ENCODE data around the gene KIF19. TPM values are rescaled to one million over a fixed set of nuclear protein-coding genes. Genes with fewer than 3 reads are reported as not detected.

KIF19 gene
- polyA plus RNA-seq, 3 donors = not detected

GRCh38 chr17:74298778-74299177 lies 27.2 kb upstream of the KIF19 start:
- 97% methylated on average over 5 of the region's 7 CpGs for WGBS (ENCODE audit: insufficient coverage)
- H3K36me3 Mint-ChIP-seq = no peaks in the 10 kb centered on the region
- intact Hi-C loops (cut with micrococcal nuclease) = loop anchor here (5.0 kb wide), 1 partner anchor 86 kb away; the partner anchor contains the start of gene TTYH2 (in 2 of the 2)

DNA sequence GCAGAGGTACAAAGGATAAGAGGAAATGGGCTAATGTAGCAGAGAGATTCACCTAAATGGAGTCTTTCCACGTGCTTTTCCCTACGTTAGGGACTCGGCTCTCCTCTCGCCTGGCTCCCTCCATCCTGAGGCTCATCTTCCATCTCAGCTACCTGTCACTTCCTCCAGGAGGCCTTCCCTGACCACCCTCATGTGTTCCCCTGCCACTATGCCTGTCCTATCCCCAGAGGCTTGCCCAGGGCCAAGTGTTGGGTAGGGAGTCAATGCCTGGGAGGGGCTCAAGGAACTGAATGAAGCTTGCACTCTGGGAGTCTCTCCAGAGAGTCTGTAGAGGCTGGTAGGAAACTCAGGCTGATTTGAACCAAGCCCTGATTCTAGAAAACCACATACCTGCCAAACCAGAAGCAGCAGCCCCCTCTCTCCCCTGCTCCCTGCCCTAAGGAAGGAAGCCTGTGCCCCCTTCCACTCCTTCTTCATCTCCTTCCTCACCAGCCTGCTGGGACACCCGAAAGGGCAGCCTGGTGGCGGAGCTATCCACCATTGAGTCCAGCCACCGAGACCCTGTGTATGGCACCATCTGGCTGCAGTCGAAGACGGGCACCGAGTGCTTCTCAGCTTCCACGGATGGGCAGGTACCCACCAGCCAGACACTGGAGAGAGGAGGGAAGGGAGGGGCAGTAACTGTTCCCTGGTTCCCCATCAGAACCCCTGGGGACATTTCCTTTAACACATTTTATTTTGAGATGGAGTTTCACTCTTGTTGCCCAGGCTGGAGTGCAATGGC lies 26.6 kb upstream of the KIF19 start:
- no peaks in the 10 kb centered on the region for H3K27me3 ChIP-seq (ENCODE audit: control insufficient read depth in 2 of 2, insufficient read depth in 2 of 2, low read length in 2 of 2)
- Mint-ChIP-seq H3K4me3 (no peak overlapping the region), H3K9me3 (peaks cover 0 to 5% (median 2%) of the 10 kb centered on the region in 7 donors), H3K4me1 (peaks cover 4% of the 10 kb centered on the region), H3K36me3 (no peaks in the 10 kb centered on the region), H3K27ac (no peak overlapping the region), H3K27me3 (ENCODE audit: low read depth in 3 of 3) (peaks cover 1 to 19% (median 8%) of the 10 kb centered on the region in 3 donors)
- H3K4me2 ChIP-seq (replicated peaks; ENCODE audit: extremely low read depth, low read length, poor library complexity, severe bottlenecking) = no peak overlapping the region
- H3K9me3 ChIP-seq (replicated peaks in 1 of 2; ENCODE audit: control insufficient read depth in 1 of 2, insufficient read depth in 1 of 2, low read length in 2 of 2) = peaks cover 0 to under 1% of the 10 kb centered on the region in 2 donors
- H3K36me3 ChIP-seq (replicated peaks in 1 of 2; ENCODE audit: control insufficient read depth in 1 of 2, insufficient read depth in 2 of 2, low read length in 2 of 2) = no peaks in the 10 kb centered on the region
- H3K9ac ChIP-seq (ENCODE audit: insufficient read depth, low read length, poor library complexity, severe bottlenecking) = no peak overlapping the region
- intact Hi-C loops (cut with micrococcal nuclease) = loop anchor here (5.0 to 10.0 kb wide), 2 partner anchors 55 to 87 kb away; partner anchors contain the start of gene TTYH2 (in 2 of the 2)
- H3K27ac ChIP-seq (ENCODE audit: low read depth in 1 of 2, low read length in 2 of 2) = no peak overlapping the region
- WGBS (ENCODE audit: insufficient coverage) = 86% methylated on average over 7 of the region's 11 CpGs
- H3K4me1 ChIP-seq (ENCODE audit: control insufficient read depth in 1 of 2, insufficient read depth in 2 of 2, low read length in 2 of 2) = no peaks in the 10 kb centered on the region
- no peak overlapping the region for H3K4me3 ChIP-seq (replicated peaks in 1 of 3; ENCODE audit: low read depth in 2 of 3, low read length in 3 of 3)
- H3K79me2 ChIP-seq (ENCODE audit: insufficient read depth, low read length) = no peaks in the 10 kb centered on the region
- DNase-seq = no peak
- H2AFZ ChIP-seq (ENCODE audit: insufficient read depth, low read depth, low read length, poor library complexity, severe bottlenecking) = no peak overlapping the region
- H4K20me1 ChIP-seq (ENCODE audit: insufficient read depth, low read length) = no peaks in the 10 kb centered on the region
- TF ChIP-seq, protein P1, sequence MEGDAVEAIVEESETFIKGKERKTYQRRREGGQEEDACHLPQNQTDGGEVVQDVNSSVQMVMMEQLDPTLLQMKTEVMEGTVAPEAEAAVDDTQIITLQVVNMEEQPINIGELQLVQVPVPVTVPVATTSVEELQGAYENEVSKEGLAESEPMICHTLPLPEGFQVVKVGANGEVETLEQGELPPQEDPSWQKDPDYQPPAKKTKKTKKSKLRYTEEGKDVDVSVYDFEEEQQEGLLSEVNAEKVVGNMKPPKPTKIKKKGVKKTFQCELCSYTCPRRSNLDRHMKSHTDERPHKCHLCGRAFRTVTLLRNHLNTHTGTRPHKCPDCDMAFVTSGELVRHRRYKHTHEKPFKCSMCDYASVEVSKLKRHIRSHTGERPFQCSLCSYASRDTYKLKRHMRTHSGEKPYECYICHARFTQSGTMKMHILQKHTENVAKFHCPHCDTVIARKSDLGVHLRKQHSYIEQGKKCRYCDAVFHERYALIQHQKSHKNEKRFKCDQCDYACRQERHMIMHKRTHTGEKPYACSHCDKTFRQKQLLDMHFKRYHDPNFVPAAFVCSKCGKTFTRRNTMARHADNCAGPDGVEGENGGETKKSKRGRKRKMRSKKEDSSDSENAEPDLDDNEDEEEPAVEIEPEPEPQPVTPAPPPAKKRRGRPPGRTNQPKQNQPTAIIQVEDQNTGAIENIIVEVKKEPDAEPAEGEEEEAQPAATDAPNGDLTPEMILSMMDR (IDR thresholded peaks at IDR 0.05) = no peak

More at GRCh38 chr17:74298778-74299177, 27.2 kb upstream of the KIF19 start:
- Mint-ChIP-seq H3K9me3 (peaks cover 0 to 5% (median 0%) of the 10 kb centered on the region in 7 donors), H3K27ac (no peak overlapping the region), H3K4me1 (peaks cover 4% of the 10 kb centered on the region), H3K4me3 (no peak overlapping the region), H3K27me3 (ENCODE audit: low read depth in 3 of 3) (peaks cover 1 to 19% (median 8%) of the 10 kb centered on the region in 3 donors)
- no peak for DNase-seq
- H3K4me2 ChIP-seq (replicated peaks; ENCODE audit: extremely low read depth, low read length, poor library complexity, severe bottlenecking) = no peak overlapping the region
- no peak overlapping the region for H2AFZ ChIP-seq (ENCODE audit: insufficient read depth, low read depth, low read length, poor library complexity, severe bottlenecking)
- H4K20me1 ChIP-seq (ENCODE audit: insufficient read depth, low read length) = no peaks in the 10 kb centered on the region
- H3K36me3 ChIP-seq (replicated peaks in 1 of 2; ENCODE audit: control insufficient read depth in 1 of 2, insufficient read depth in 2 of 2, low read length in 2 of 2) = no peaks in the 10 kb centered on the region
- TF ChIP-seq, protein P1 (IDR thresholded peaks at IDR 0.05) = no peak
- H3K9me3 ChIP-seq (replicated peaks in 1 of 2; ENCODE audit: control insufficient read depth in 1 of 2, insufficient read depth in 1 of 2, low read length in 2 of 2) = no peaks in the 10 kb centered on the region
- H3K4me1 ChIP-seq (ENCODE audit: control insufficient read depth in 1 of 2, insufficient read depth in 2 of 2, low read length in 2 of 2) = no peaks in the 10 kb centered on the region
- no peak overlapping the region for H3K9ac ChIP-seq (ENCODE audit: insufficient read depth, low read length, poor library complexity, severe bottlenecking)
- H3K27me3 ChIP-seq (ENCODE audit: control insufficient read depth in 2 of 2, insufficient read depth in 2 of 2, low read length in 2 of 2) = no peaks in the 10 kb centered on the region
- no peaks in the 10 kb centered on the region for H3K79me2 ChIP-seq (ENCODE audit: insufficient read depth, low read length)
- H3K4me3 ChIP-seq (replicated peaks in 1 of 3; ENCODE audit: low read depth in 2 of 3, low read length in 3 of 3) = no peak overlapping the region
- no peak overlapping the region for H3K27ac ChIP-seq (ENCODE audit: low read depth in 1 of 2, low read length in 2 of 2)

All from CD14-positive monocyte (primary cell).